ENCODE measurements around the gene CCDC106.

The CCDC106 gene

GRCh38 chr19:55685776-55686175 lies 37.8 kb downstream of the CCDC106 start:
- TF ChIP-seq PAX5 (IDR thresholded peaks at IDR 0.05; ENCODE audit: insufficient read depth, low read length, severe bottlenecking) (no peak), POLR2A (IDR thresholded peaks at IDR 0.05; ENCODE audit: low read depth, low read length) (no peak), POLR2AphosphoS5 (IDR thresholded peaks at IDR 0.05; ENCODE audit: low read depth, low read length) (no peak), SPI1 (IDR thresholded peaks at IDR 0.05; ENCODE audit: low read depth, low read length) (no peak), TAF1 (IDR thresholded peaks at IDR 0.05; ENCODE audit: low read depth, low read length) (no peak), POU2F2 (IDR thresholded peaks at IDR 0.05; ENCODE audit: low read depth, low read length) (no peak)
- FAIRE-seq (no peak), DNase-seq (ENCODE audit: insufficient read length, low spot score) (no peak)

GRCh38 chr19:55686311-55687050 lies 38.5 kb downstream of the CCDC106 start:
- DNase-seq (ENCODE audit: insufficient read length, low spot score) (no peak), FAIRE-seq (no peak)
- no peak for TF ChIP-seq POLR2A (IDR thresholded peaks at IDR 0.05; ENCODE audit: low read depth, low read length)

DNA sequence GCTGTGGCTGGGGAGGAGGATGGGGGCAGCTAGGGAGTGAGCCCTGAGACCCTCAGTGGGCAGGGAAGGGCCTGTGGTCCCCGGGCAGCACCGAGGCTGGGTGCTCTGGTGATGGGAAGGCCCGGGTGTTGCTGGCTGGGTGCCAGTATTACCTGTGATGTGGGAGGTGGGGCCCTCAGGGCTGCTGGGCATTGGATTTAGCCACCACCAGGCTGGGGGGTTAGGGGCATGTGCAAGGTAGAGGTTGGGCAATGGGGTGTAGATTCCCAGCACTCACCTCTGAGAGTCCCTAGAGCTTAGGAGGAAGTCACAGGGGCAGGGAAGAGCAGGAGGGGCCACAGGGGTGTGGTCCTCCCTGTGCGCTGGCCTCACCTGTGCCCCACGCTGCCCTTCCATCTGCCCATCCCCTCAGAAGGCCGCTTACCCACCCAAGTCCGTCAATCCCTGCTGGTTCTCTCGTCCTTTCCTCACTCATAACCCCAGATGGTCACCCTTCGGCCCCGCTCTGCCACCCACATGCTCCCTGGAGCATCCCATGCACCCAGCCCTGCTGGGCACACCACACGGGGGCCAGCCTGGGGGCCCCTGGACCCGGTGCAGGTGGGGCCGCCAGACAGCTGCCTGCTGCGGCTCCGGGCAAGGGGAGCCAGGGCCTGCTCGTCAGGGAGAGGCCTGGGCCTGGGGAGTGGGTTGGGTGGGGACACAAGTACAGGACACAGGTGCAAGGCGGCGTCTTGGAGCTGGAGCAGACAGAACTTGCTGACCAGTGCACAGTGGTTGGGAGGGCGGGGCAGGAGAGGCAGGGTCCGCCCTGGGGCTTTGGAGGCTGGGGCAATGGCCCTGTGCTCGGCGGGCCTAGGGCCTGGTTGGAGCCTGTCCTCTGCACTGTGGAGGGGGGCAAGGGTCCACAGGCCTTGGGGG lies 39.5 kb downstream of the CCDC106 start:
- FAIRE-seq, result no peak

GRCh38 chr19:55688422-55689218 lies 40.6 kb downstream of the CCDC106 start:
- peak; percentile 57 for FAIRE-seq
- TF ChIP-seq POU2F2 (IDR thresholded peaks at IDR 0.05; ENCODE audit: low read depth, low read length) (no peak), PAX5 (IDR thresholded peaks at IDR 0.05; ENCODE audit: insufficient read depth, low read length, severe bottlenecking) (no peak), POLR2A (IDR thresholded peaks at IDR 0.05; ENCODE audit: low read depth, low read length) (no peak), POLR2AphosphoS5 (IDR thresholded peaks at IDR 0.05; ENCODE audit: low read depth, low read length) (no peak), SPI1 (IDR thresholded peaks at IDR 0.05; ENCODE audit: low read depth, low read length) (no peak), TAF1 (IDR thresholded peaks at IDR 0.05; ENCODE audit: low read depth, low read length) (no peak)
- DNase-seq (ENCODE audit: insufficient read length, low spot score), result no peak

More for the DNA sequence above, 39.5 kb downstream of the CCDC106 start:
- no peak for DNase-seq (ENCODE audit: insufficient read length, low spot score)
- TF ChIP-seq POLR2A (IDR thresholded peaks at IDR 0.05; ENCODE audit: low read depth, low read length) (no peak), POU2F2 (IDR thresholded peaks at IDR 0.05; ENCODE audit: low read depth, low read length) (no peak), PAX5 (IDR thresholded peaks at IDR 0.05; ENCODE audit: insufficient read depth, low read length, severe bottlenecking) (no peak)

- no peak for DNase-seq (ENCODE audit: insufficient read length, low spot score)
Observed at GRCh38 chr19:55689411-55690108, 41.5 kb downstream of the CCDC106 start.

DNA sequence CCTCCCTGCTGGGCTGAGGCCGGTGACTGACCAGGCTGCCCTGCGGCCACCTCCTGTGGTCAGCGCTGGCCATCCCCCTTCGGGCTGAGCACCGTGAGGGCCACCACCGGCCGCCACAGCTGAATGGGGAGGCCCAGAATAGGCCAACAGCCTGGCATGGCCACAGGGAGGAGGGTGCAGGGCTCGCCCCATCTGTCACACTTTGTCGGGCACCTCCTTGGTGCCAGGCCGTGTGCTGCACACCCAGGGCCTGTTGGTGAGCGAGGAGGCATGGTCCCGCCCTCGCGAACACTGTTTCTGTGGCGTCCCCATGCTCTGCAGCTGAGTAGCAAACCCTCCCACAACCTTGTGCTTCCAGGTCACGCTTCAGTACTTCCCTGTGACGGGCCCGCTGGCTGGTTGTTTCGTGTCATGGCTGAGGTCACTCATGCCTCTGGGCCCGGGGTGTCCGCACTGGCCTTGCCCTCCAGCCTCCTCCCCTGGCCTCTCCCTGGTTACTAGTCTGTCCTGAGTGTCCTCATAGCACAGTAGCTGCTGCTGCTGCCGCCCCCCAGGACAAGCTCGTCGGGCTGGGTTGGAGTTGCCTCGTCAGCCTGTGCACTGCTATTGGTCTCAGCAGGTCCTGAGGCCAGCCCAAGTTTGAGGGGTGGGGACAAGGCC lies 42.2 kb downstream of the CCDC106 start:
- FAIRE-seq (no peak), DNase-seq (ENCODE audit: insufficient read length, low spot score) (no peak)
- TF ChIP-seq POU2F2 (IDR thresholded peaks at IDR 0.05; ENCODE audit: low read depth, low read length) (no peak), TAF1 (IDR thresholded peaks at IDR 0.05; ENCODE audit: low read depth, low read length) (no peak), PAX5 (IDR thresholded peaks at IDR 0.05; ENCODE audit: insufficient read depth, low read length, severe bottlenecking) (no peak), POLR2AphosphoS5 (IDR thresholded peaks at IDR 0.05; ENCODE audit: low read depth, low read length) (no peak), POLR2A (IDR thresholded peaks at IDR 0.05; ENCODE audit: low read depth, low read length) (no peak), SPI1 (IDR thresholded peaks at IDR 0.05; ENCODE audit: low read depth, low read length) (no peak)

More at GRCh38 chr19:55689411-55690108, 41.5 kb downstream of the CCDC106 start:
- TF ChIP-seq POU2F2 (IDR thresholded peaks at IDR 0.05; ENCODE audit: low read depth, low read length), result no peak
- TF ChIP-seq POLR2A (IDR thresholded peaks at IDR 0.05; ENCODE audit: low read depth, low read length), result no peak
- no peak for TF ChIP-seq POLR2AphosphoS5 (IDR thresholded peaks at IDR 0.05; ENCODE audit: low read depth, low read length)
- no peak for TF ChIP-seq SPI1 (IDR thresholded peaks at IDR 0.05; ENCODE audit: low read depth, low read length)
- TF ChIP-seq PAX5 (IDR thresholded peaks at IDR 0.05; ENCODE audit: insufficient read depth, low read length, severe bottlenecking), result no peak
- TF ChIP-seq TAF1 (IDR thresholded peaks at IDR 0.05; ENCODE audit: low read depth, low read length), result no peak
- no peak for FAIRE-seq

DNA sequence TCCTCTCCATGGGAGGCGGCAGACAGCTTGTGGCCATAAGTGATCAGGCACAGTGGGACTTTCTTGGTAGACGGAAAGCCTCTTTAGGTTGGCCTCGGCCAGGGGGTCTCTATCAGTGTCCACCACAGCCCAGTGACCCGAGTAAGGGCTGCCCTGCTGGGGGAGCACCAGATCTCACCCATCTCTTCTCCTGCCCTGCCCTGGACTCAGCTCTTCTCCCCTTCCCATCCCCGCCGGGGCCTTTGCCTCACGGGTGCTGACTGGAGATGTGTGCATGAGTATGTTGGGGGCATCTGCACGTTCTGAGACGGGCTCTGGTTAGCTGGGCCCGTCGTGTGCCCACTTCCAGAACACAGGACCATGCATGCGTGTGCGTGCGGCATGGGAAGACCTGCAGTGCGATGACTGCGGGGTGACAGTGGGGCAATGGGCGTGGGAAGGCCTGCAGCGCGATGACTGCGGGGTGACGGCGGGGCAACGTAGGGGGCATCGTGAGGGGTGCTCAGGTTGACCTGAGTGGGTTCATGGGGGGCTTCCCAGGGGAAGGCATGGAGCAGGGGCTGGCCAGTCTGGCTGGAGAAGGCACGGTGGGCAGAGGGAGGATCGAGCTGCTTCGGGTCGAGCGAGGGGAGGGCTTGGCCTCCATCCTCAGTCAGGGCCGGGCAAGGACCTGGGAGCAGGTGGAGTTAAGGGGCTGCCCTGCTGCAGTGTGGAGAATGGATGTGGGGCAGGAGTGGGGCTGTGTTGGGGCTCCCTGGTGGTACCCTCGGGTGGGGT lies 42.9 kb downstream of the CCDC106 start:
- DNase-seq (ENCODE audit: insufficient read length, low spot score) (no peak), FAIRE-seq (no peak)
- TF ChIP-seq POLR2A (IDR thresholded peaks at IDR 0.05; ENCODE audit: low read depth, low read length), result no peak
- no peak for TF ChIP-seq POLR2AphosphoS5 (IDR thresholded peaks at IDR 0.05; ENCODE audit: low read depth, low read length)
- no peak for TF ChIP-seq PAX5 (IDR thresholded peaks at IDR 0.05; ENCODE audit: insufficient read depth, low read length, severe bottlenecking)
- no peak for TF ChIP-seq POU2F2 (IDR thresholded peaks at IDR 0.05; ENCODE audit: low read depth, low read length)
- no peak for TF ChIP-seq TAF1 (IDR thresholded peaks at IDR 0.05; ENCODE audit: low read depth, low read length)
- TF ChIP-seq SPI1 (IDR thresholded peaks at IDR 0.05; ENCODE audit: low read depth, low read length), result no peak

All from GM12891 (cell line).